SK-N-SH (cell line): ENCODE results near the gene LRRC8C.

Experiments
- FOXJ3 ChIP-seq: sonication (generic); formaldehyde crosslinking; IDR thresholded peaks from 2 replicates; pipeline ENCODE4 v1.5.1; 2020; ENCODE audit warnings: mild to moderate bottlenecking, missing genetic modification reagents
- RCOR1 ChIP-seq: fragments of 150-350 bp; IDR thresholded peaks from 2 replicates; pipeline ENCODE4 v1.6.1; 2017; ENCODE audit warnings: antibody characterized with exemption, low read length
- TAF1 ChIP-seq: IDR thresholded peaks from 2 replicates; pipeline ENCODE4 v1.6.1; 2012; ENCODE audit warnings: low read depth, mild to moderate bottlenecking, low read length, moderate library complexity, borderline replicate concordance
- TF ChIP-seq, protein P1 (sequence below): fragments of 200-600 bp; sonication (generic); IDR thresholded peaks from 2 replicates; pipeline ENCODE4 v1.6.1; 2017; ENCODE audit warnings: antibody characterized with exemption, mild to moderate bottlenecking, moderate library complexity
- TF ChIP-seq, protein P2 (sequence below): IDR thresholded peaks from 2 replicates; pipeline ENCODE4 v1.6.1; 2012; ENCODE audit warnings: mild to moderate bottlenecking, low read depth, low read length, moderate library complexity

DNA sequence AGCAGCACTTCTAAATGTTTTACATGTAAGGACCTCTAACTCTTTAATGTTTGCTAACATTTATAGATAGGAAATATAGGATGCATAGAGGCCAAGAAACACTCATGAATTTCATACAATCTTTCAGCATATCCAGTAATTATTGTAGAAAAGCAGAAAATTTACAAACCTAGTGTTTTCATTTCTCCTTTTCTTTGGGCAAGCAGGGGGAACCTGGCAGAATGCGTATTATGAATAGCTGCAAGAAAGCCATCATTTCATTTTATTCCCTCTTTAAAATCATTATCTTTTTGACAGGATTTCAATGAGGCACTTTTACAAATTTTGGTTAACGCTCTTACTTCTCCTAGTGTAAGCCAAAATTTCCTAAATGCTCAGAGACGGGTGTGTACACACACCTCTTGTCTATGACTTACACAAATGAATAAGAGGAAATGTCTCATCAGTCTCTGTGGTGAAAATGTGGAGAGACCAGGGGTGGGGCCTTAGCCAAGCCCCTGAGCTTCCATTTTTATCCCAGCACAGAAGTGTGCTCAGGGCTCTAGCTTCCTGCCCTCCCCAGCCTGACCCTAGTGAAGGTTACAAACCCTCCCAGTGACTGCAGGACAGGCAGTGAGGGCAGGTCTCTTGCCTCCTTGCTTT, 91.6 kb downstream of the LRRC8C start:
- TF ChIP-seq, protein P1, sequence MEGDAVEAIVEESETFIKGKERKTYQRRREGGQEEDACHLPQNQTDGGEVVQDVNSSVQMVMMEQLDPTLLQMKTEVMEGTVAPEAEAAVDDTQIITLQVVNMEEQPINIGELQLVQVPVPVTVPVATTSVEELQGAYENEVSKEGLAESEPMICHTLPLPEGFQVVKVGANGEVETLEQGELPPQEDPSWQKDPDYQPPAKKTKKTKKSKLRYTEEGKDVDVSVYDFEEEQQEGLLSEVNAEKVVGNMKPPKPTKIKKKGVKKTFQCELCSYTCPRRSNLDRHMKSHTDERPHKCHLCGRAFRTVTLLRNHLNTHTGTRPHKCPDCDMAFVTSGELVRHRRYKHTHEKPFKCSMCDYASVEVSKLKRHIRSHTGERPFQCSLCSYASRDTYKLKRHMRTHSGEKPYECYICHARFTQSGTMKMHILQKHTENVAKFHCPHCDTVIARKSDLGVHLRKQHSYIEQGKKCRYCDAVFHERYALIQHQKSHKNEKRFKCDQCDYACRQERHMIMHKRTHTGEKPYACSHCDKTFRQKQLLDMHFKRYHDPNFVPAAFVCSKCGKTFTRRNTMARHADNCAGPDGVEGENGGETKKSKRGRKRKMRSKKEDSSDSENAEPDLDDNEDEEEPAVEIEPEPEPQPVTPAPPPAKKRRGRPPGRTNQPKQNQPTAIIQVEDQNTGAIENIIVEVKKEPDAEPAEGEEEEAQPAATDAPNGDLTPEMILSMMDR, result no peak
- TF ChIP-seq TAF1 (no peak), RCOR1 (no peak), FOXJ3 (CRISPR knock-in tag) (no peak)
- TF ChIP-seq, protein P2, sequence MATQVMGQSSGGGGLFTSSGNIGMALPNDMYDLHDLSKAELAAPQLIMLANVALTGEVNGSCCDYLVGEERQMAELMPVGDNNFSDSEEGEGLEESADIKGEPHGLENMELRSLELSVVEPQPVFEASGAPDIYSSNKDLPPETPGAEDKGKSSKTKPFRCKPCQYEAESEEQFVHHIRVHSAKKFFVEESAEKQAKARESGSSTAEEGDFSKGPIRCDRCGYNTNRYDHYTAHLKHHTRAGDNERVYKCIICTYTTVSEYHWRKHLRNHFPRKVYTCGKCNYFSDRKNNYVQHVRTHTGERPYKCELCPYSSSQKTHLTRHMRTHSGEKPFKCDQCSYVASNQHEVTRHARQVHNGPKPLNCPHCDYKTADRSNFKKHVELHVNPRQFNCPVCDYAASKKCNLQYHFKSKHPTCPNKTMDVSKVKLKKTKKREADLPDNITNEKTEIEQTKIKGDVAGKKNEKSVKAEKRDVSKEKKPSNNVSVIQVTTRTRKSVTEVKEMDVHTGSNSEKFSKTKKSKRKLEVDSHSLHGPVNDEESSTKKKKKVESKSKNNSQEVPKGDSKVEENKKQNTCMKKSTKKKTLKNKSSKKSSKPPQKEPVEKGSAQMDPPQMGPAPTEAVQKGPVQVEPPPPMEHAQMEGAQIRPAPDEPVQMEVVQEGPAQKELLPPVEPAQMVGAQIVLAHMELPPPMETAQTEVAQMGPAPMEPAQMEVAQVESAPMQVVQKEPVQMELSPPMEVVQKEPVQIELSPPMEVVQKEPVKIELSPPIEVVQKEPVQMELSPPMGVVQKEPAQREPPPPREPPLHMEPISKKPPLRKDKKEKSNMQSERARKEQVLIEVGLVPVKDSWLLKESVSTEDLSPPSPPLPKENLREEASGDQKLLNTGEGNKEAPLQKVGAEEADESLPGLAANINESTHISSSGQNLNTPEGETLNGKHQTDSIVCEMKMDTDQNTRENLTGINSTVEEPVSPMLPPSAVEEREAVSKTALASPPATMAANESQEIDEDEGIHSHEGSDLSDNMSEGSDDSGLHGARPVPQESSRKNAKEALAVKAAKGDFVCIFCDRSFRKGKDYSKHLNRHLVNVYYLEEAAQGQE, result no peak
